DOHH2 (cell line): ENCODE measurements around the gene SNX3.

Source experiments
- H3F3A ChIP-seq: fragments of 200-600 bp; sonication (generic), shearing (Covaris generic); 2 replicates; pipeline ENCODE4 v1.6.0; 2016; ENCODE audit warnings: antibody characterized with exemption, mild to moderate bottlenecking; ENCODE audit not compliant: control insufficient read depth, insufficient read depth
- H3K27ac ChIP-seq: fragments of 200-600 bp; sonication (generic); 2 replicates; pipeline ENCODE4 v1.5.1; 2014; ENCODE audit warnings: low read depth, mild to moderate bottlenecking, low read length, moderate library complexity
- H3K27me3 ChIP-seq: fragments of 200-600 bp; sonication (generic); 2 replicates; pipeline ENCODE4 v1.6.1; 2014; ENCODE audit warnings: mild to moderate bottlenecking, low read length, mixed read lengths; ENCODE audit not compliant: control insufficient read depth
- H3K36me3 ChIP-seq: fragments of 200-600 bp; sonication (generic); 2 replicates; pipeline ENCODE4 v1.6.1; 2014; ENCODE audit warnings: mild to moderate bottlenecking, low read length, moderate library complexity, mixed read lengths; ENCODE audit not compliant: control insufficient read depth
- H3K4me1 ChIP-seq: fragments of 200-600 bp; sonication (generic); 2 replicates; pipeline ENCODE4 v1.6.1; 2014; ENCODE audit warnings: mild to moderate bottlenecking, low read length, mixed read lengths; ENCODE audit not compliant: control insufficient read depth
- H3K4me2 ChIP-seq: fragments of 200-600 bp; sonication (generic); 2 replicates; pipeline ENCODE4 v1.6.0; 2014; ENCODE audit warnings: mild to moderate bottlenecking, low read length, moderate library complexity
- H3K4me3 ChIP-seq: fragments of 200-600 bp; sonication (generic); 2 replicates; pipeline ENCODE4 v1.5.1; 2014; ENCODE audit warnings: mild to moderate bottlenecking, low read length, mixed read lengths
- H3K79me2 ChIP-seq: fragments of 200-600 bp; sonication (generic); 2 replicates; pipeline ENCODE4 v1.6.1; 2014; ENCODE audit warnings: mild to moderate bottlenecking, low read length, mixed read lengths; ENCODE audit not compliant: control insufficient read depth
- H3K9me2 ChIP-seq: fragments of 200-600 bp; sonication (generic); replicated peaks from 2 replicates; pipeline ENCODE4 v1.6.1; 2014; ENCODE audit warnings: mild to moderate bottlenecking, low read length, mixed read lengths; ENCODE audit not compliant: control insufficient read depth
- H3K9me3 ChIP-seq: fragments of 200-600 bp; sonication (generic); 2 replicates; pipeline ENCODE4 v1.6.1; 2014; ENCODE audit warnings: antibody characterized with exemption, low read length, mixed read lengths; ENCODE audit not compliant: control insufficient read depth, insufficient read depth
- H4K20me1 ChIP-seq: fragments of 200-600 bp; sonication (generic); 2 replicates; pipeline ENCODE4 v1.6.0; 2014; ENCODE audit warnings: low read depth, mild to moderate bottlenecking, antibody characterized with exemption, low read length, moderate library complexity; ENCODE audit not compliant: control insufficient read depth, insufficient read depth
- EZH2phosphoT487 ChIP-seq: fragments of 200-600 bp; sonication (generic); IDR thresholded peaks from 2 replicates; pipeline ENCODE4 v1.6.1; 2017; ENCODE audit warnings: borderline replicate concordance, mild to moderate bottlenecking, antibody characterized with exemption, low read length, moderate library complexity, mixed read lengths
- TF ChIP-seq, protein P1 (sequence below): fragments of 200-600 bp; sonication (generic); IDR thresholded peaks from one replicate; pipeline ENCODE4 v1.5.1; 2014; ENCODE audit warnings: antibody characterized with exemption, mild to moderate bottlenecking, low read depth, low read length; ENCODE audit not compliant: poor library complexity, severe bottlenecking

SNX3 gene

DNA sequence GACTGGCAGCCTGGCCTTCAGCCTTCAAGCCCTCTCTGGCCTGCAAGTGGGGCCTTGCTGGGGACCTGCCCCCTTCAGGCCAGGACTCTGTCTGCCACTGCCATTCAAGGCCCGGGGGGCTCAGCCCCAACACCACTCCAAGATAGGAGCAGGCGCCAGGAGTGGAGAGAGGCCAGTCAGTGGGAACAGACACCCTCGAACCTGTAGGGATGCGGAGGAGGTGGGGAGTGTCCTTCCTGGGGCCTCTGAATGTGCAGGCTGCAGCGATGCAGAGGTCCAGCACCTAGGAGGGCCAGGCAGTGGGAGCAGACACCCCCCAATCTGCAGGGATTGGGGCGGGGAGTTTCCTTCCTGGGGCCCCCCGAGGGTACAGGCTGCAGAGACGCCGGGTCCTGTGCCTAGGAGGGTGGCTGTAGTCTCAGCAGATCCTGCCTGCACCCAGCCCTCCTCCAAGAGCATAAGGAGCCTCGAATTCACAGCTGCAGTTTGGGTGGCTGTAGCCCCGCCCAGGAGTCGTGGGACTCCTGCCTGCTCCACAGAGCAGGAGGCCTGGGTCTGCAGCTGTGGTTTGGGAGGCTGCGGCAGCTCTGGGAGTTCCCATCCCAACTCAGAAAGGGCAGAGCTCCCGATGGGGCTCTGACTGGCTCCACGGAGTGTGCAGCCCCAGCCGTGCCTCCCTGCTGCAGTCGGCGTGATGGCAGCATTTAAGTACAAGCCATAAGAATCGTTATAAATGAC, 61.9 kb downstream of the SNX3 start:
- H3K4me1 ChIP-seq = no peaks in the 10 kb centered on the region
- no peak overlapping the region for H3K4me3 ChIP-seq
- H3K36me3 ChIP-seq = no peaks in the 10 kb centered on the region
- TF ChIP-seq, protein P1, sequence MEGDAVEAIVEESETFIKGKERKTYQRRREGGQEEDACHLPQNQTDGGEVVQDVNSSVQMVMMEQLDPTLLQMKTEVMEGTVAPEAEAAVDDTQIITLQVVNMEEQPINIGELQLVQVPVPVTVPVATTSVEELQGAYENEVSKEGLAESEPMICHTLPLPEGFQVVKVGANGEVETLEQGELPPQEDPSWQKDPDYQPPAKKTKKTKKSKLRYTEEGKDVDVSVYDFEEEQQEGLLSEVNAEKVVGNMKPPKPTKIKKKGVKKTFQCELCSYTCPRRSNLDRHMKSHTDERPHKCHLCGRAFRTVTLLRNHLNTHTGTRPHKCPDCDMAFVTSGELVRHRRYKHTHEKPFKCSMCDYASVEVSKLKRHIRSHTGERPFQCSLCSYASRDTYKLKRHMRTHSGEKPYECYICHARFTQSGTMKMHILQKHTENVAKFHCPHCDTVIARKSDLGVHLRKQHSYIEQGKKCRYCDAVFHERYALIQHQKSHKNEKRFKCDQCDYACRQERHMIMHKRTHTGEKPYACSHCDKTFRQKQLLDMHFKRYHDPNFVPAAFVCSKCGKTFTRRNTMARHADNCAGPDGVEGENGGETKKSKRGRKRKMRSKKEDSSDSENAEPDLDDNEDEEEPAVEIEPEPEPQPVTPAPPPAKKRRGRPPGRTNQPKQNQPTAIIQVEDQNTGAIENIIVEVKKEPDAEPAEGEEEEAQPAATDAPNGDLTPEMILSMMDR = no peak
- no peak for TF ChIP-seq EZH2phosphoT487
- H3K9me2 ChIP-seq = no peaks in the 10 kb centered on the region
- no peaks in the 10 kb centered on the region for H3F3A ChIP-seq
- no peaks in the 10 kb centered on the region for H3K9me3 ChIP-seq
- H3K27ac ChIP-seq = no peak overlapping the region
- H4K20me1 ChIP-seq = no peaks in the 10 kb centered on the region
- H3K79me2 ChIP-seq = no peaks in the 10 kb centered on the region
- no peak overlapping the region for H3K4me2 ChIP-seq
- H3K27me3 ChIP-seq = no peaks in the 10 kb centered on the region

DNA sequence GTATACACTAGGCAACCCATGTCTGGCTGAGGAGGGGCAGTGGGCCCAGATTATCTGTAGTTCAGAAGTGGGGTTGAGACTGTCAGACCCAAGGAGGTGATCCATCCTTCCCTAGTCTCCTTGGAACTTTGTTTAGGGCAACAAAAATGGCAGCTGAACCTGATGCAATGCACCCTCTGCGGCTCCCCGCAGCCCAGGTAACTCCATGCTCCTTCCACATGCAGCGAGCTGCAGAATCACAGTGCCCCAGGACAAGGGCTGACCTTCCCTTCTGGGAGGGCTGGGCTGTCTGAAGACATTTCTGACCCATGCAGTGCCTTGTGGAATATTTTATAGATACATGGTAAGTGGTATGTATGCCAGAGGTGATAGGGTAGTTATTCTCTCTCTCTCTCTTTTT, 65.6 kb downstream of the SNX3 start:
- TF ChIP-seq EZH2phosphoT487 = no peak
- TF ChIP-seq, protein P1 = no peak
- Histone ChIP-seq H3K27me3 (peaks cover 4% of the 10 kb centered on the region), H3K9me3 (no peaks in the 10 kb centered on the region), H3K4me1 (no peaks in the 10 kb centered on the region), H3F3A (no peaks in the 10 kb centered on the region), H3K36me3 (no peaks in the 10 kb centered on the region), H4K20me1 (no peaks in the 10 kb centered on the region), H3K4me3 (no peak overlapping the region), H3K79me2 (no peaks in the 10 kb centered on the region), H3K9me2 (no peaks in the 10 kb centered on the region), H3K4me2 (no peak overlapping the region), H3K27ac (no peak overlapping the region)

DNA sequence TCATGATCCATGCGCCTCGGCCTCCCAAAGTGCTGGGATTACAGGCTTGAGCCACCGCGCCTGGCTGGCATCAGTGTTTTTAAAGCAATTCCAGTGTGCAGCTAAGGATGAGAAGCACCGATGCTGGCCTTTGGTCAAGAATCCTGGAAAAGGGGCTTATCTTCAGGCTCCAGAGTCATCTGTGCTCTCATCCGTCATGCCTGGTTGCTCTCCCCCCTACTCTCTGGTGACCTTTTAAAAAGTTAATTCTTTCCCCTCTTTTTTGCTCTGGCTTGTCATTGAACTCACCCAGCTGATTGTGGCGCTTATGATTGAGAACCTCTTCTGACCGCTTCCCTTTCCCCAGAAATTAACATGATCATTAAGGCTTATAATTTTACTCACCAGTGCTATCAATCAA, 66.3 kb downstream of the SNX3 start:
- Histone ChIP-seq H3K4me1 (no peaks in the 10 kb centered on the region), H3K27ac (no peak overlapping the region), H3K9me3 (no peaks in the 10 kb centered on the region), H3K36me3 (no peaks in the 10 kb centered on the region), H3F3A (no peaks in the 10 kb centered on the region), H3K9me2 (no peaks in the 10 kb centered on the region), H3K27me3 (peaks cover 4% of the 10 kb centered on the region), H4K20me1 (no peaks in the 10 kb centered on the region), H3K79me2 (no peaks in the 10 kb centered on the region), H3K4me2 (no peak overlapping the region), H3K4me3 (no peak overlapping the region)
- TF ChIP-seq, protein P1 = no peak
- no peak for TF ChIP-seq EZH2phosphoT487
